Eye (tissue), 1 donor: ENCODE data around the gene P4HA2.

Experiments
- DNase-seq: peaks from one replicate; pipeline ENCODE4 v3.0.0-alpha.2; 2015

P4HA2 gene

DNA sequence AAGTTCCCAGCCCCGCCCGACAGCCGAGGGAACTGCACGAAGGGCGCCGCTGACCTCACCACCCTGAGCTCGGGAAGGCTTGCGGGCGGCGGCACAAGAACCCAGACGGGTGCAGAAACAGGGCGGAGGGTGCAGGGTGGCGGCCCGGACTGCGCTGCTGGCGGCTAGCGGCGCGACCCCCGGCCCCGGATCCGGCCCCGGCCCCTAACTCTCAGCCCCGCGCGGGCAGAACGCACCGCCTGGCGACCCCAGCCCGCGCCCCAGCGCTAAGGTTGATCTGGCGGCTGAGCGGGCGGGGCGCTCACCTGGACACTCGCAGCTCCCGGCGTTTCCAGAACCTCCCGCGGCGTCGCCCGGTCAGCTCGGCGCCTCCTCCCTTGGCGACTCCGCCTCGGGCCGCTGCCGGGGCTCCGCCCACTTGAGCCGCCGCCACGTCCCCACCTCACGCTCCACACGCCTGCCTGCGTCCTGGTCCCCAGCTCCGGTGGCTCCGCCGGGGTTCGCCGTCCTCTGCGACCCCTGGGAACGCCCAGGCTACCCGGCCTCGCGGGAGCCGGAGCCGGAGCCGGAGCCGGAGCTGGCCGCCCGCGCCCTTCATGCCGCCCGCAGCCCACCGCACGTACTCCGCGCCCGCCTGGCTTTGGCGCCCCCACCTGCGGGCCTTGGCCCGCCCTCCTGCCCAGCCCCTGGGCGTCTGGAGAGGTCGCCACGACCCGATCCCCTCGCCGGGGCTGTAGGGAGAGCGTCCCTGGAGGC is at the start of gene P4HA2:
P4HA2 (minus strand) TSS at position 369 of the 756 bp plus-strand sequence. CDS start 9,227 bp downstream, outside the sequence.
- peak; percentile 88 for DNase-seq

- DNase-seq: no peak
Observed at GRCh38 chr5:132277256-132277655, 49.6 kb upstream of the P4HA2 start.

DNA sequence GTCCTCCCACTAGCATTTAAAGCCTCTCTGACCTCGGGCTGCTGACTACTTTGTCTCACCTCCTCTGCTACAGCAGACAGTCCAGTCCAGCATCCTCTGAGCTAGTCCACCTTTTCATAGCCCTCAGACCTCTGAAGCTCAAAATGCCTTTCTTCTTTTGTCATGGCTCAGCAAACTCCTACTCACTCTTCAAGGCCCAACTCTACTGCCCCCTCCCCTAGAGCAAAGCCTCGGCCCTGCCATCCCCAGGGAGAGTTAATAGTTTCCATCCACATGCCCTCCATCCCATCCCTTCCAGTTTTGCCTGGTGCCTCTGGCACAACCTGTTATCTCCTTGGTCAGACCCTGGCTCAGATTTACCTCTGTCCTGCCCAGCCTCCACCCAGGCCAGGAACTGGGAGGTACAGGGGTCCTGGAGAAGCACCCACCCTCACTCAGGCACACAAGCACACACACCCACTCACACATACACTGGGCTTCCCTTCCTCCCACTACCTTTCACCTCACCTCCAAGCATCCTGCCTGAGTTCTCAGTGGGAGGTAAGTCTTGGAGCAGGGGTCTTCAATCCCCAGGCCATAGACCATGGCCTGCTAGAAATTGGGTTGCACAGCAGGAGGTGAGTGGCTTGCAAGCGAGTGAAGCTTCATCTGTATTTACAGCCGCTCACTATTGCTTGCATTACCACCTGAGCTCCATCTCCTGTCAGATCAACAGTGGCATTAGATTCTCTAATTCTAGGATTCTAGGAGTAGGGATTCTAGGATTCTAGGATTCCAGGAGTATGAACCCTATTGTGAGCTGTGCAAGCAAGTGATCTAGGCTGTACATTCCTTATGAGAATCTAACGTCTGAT is 47.9 kb upstream of the P4HA2 start:
- DNase-seq: no peak

DNA sequence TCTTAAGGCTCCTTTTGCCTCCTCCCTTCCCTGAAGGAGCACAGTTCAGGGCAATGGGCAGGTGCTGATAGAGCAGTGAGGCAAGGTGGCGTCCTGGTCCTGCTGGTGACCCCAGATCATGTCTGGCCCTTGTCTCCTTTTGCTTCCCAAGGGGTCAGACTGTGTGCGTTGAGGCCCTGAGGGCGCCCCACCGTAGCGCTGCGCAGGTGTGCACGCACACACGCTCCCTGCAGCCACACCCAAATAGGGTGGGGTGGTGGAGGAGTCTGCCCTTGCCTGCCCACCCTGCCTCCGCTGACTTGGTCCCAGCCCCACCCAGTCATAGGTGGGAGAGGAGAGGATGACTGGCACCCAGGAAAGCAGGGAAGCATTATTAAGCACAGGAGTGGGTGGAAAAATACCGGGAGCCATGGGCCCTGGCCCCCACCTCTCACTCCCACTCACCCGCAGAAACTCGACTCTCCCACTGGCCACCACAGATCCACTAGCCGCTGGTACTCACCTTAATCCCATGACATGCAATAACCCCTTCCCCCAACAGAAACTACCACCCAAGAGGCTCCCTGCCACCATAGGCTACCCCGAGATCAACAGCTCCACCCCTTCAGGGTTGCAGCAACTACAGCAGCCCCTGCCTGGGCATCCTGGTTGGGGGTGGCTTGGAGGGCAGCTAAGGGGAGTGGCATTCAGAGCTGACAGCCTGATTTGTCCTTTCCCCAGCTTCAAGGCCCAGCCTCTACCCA is 46.6 kb upstream of the P4HA2 start:
- no peak for DNase-seq

DNA sequence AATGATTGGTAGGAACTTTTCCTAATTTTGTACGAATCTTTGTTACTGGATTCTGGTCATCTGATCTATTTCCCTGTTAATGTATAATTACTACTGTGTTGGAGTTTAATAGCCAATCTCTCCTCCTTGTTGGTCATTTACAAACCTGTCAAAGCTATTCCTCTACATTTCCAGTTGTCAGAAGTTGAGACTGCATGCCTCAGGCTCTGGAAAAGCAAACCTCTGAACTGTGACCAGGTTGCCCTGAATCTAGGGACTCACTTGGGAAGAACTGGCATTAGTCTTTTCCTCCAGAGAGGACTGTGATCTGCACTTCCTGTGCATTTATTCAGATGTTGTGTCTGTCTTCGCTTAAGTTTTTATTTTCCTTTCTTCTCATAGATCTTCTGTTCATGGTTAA is 46.0 kb upstream of the P4HA2 start:
- no peak for DNase-seq

DNA sequence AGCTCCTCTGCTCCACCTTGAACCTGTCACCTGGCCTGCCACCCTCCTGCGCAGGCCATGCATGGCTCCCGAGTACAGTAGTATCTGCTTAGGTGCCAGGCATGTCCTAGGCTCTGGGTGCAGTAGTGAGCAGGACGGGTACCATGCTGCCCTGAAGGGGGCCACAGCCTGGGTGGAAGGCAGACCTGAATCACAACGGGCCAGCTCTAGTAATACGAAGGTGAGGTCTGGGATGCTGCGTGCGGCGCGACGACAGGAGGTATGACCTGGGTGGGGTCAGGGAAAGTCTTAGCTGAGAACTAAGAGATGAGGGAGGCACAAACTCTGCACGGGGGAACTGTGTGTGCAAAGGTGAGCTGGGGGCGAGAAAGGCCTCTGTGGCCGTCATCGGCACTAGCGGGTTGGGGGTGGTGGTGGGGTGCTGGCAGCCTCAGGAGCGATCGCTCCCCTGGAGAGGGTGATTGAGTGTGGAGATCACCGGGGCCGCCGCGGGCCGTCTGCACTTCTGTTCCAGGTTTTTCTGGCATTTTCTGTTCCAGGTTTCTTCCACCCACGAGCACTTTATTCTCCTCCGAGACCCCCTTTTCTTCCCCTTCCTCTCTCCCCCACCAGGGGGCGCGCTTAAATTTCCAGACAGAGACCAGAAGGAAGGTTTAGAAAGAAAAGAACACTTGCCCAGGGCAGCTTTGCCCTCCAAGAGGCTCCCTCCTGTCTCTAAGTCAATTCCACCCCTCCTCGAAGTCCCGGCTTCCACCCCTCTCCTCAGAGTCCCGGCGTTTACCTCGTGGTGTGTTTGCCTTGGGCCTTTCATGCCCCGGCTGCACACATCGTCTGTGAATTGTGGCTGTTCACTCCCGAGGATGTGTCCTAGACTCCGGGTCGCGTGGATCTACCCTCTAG is 44.9 kb upstream of the P4HA2 start:
- DNase-seq: peak; percentile 91

DNA sequence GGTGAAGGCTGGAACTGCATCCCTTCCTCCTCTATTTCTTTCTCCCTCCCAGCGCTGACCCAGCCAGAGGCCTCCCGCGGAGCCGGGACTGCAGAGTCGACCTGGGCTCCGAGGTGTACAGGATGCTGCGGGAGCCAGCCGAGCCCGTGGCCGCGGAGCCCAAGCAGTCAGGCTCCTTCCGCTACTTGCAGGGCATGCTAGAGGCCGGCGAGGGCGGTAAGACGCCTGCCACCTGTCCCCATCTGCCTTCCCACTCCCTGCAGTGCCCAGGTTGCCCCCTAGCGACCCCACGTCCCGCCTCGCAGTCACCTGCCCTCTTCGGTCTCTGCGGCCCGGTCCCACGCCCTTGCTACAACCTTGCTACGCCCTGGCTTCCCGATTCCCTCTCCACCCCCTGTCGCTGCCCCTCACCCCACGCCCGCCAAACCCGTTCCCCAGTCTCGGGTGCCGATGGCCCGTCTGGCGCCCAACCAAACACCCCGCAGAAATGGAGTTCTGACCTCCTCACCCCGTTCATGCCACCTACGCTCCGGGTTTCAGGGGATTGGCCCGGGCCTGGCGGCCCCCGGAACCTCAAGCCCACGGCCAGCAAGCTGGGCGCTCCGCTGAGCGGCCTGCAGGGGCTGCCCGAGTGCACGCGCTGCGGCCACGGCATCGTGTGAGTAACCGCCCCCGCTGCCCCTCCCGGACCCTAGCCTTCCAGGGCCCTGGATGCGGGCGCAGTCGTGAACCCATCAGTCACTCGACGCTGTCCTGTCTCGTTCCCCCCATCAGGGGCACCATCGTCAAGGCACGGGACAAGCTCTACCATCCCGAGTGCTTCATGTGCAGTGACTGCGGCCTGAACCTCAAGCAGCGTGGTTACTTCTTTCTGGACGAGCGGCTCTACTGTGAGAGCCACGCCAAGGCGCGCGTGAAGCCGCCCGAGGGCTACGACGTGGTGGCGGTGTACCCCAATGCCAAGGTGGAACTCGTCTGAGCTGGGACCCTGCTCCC is 43.9 kb upstream of the P4HA2 start:
- no peak for DNase-seq

DNA sequence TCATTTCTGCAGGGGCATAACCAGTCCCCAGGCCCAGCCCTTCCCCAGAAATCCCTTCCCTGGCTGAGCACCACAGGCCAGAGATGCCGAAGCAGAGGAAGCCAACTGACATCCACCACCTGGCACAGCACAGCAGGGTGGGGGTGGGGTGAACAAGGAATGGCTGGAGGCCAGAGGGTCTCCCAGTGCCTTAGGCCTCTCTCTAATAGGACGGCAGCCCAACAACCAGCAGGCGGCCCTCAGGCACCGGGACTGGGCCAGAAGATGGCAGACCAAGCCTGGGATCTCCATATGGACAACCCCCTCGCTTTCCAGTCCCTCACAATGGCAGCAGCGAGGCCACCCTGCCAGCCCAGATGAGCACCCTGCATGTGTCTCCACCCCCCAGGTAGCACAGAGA is 43.1 kb upstream of the P4HA2 start:
- peak; percentile 51 for DNase-seq

- no peak for DNase-seq
Observed at GRCh38 chr5:132270335-132270665, 42.6 kb upstream of the P4HA2 start.

DNA sequence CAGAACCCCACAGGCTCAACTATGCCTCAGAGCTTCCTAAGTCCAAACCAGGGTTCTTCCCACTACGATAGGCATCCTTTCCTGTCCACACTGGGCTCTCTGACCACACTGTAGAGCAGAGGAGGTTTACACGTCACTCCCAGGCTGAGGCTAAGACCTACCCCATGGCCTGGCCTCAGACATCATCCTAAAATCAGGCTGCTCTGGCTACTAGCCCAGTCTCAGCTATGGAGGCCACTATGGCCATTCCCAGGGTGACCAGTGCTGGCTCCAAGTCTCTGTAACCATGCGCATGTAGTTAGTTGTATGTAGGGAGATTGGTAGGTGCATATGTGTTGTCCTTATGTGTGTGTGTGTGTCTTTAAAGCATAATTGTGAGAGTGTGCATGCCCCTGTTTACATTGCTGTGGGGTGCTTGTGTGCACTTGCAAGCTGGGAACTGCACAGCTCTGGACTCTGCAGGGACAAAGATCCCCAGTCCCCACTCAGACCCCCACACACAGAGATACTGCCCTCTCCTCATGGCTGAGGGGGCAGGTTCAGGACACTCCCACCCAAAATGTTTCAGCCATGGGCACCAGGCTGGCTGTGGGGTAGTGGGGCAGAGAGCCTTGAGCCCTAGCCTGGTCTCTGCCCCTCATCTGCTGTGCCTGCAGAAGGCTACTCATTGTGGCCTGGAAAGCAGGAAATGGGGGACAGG is 42.1 kb upstream of the P4HA2 start:
- no peak for DNase-seq

GRCh38 chr5:132268769-132269551 is 41.3 kb upstream of the P4HA2 start:
- peak; percentile 87 for DNase-seq

GRCh38 chr5:132267931-132268768 is 40.5 kb upstream of the P4HA2 start:
- DNase-seq: peak; percentile 77

DNA sequence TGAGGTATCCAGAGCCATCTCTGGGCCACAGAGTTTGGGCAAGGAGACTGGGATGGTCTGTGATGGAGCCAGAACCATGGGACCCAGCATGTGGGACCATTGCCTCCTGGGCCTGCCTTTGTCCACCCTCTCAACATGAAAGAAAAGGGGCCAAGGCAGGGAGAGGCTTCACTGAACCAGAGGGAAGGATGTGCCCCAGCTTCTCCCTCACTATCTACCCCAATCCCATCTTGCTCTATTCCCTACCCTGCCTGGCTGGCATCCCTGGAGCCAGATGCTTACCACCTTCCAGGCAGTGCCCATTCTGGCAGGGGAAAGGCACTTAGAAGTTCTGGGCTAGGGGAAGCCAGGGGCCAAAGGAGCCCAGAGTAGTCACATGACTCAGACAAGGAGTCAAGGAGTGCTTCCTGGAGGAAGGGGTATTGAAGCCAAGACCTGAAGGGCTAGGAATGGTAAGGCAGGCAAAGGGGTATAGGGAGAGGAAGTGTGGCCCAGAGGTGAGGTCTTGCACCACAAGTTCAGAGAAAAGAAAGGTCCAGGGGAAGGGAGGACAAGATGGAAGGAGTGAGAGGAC is 39.6 kb upstream of the P4HA2 start:
- DNase-seq: no peak

DNA sequence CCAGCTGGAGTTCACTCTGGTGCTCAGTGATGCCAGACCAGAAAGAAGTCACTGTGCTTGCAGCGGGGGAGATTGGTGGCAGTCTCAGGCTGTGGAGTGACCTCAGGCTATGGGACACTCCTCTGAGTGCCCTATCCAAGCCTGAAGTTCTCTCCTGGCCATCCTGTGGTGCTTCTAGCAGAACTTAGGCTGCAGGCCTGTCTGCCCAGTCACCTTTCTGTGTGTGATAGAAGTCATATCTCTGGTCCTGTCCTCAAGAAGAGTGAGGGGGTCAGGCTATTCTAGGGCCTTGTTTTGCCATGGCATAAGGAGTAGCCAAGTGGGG is 39.1 kb upstream of the P4HA2 start:
- DNase-seq: no peak

DNA sequence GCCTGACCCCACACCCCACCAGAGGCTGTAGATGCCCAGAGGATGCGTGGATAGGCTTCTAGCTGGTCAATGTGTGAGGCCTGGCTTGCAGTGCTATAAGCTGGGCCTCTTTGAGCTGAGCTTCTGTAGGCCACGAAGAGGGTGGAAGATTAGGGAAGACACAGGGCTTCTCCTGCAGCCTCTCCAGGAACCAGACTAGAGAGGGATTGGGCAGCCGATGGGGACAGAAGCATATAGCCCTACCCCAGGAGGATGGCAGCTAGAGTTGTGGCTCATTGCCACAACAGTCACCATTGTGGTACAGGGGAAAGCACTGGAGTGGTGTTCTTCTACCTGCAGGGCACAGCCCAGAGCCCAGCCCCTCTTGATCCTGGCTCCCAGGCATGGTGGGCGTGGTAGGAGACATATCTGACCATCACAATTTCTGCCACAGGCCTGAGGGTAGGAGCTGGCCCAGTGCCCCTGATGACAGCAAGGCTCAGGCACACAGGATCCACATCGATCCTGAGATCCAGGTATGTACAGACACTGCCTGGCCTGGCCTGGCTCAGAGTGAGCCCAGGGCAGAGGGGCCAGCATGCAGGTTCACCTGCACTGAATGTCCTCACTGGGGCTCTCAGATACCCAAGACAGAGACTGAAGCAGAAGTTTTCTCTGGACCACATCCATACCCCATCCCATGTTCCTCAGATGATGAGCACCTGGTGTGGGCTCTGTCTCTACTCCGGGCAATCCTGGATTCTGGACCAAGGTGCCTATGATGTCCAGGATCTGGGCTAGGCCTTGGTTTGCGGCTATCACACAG is 38.6 kb upstream of the P4HA2 start:
- no peak for DNase-seq

- DNase-seq: peak; percentile 83
Observed at GRCh38 chr5:132265336-132266030, 37.8 kb upstream of the P4HA2 start.
